ENCODE measurements around the gene ACSS3. TPM values are rescaled to one million over a fixed set of nuclear protein-coding genes. Genes with fewer than 3 reads are reported as not detected.

Gene ACSS3
- total RNA-seq, 4 donors from 2014 or later = 5.0 to 13.6 (median 7.8) TPM

DNA sequence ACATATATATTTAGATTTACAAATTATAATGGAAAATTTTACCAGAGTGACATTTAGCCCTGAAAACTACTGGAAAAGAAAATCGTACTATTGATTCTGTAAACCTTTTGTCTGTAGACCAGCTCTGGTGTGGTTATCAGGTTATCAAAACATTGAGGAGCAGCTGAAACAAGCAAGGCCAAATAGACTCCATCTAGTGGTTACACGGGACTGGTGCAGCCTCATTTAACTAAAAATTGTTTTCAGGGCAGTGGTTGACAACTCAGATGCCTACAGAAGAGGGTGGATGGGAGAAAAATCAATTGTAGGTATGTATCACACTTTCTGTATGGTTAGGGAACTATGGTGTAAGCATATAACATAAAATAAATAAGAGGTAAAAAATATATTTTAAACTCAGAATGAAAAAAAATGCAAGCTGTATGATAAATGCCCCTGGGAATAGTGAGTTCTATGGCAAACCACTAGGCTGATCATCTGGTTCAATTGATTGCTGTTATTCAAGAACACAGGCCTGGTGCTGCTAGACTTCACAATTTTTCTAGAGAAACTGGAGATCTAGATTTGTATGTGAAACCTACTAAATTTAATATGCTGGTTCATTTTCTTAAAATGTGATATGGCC, 51.2 kb downstream of the ACSS3 start:
- Histone ChIP-seq H3K4me1 (no peaks in the 10 kb centered on the region), H3K27me3 (no peaks in the 10 kb centered on the region), H3K9me3 (no peaks in the 10 kb centered on the region), H3K27ac (no peak overlapping the region), H3K36me3 (no peaks in the 10 kb centered on the region), H3K4me3 (no peak overlapping the region)
- ATAC-seq (peak in 1 of 2 donors; percentile 81), DNase-seq (peak in 1 of 2 donors; percentile 22)
- in situ Hi-C loops (cut with MboI; ENCODE audit: low sequenced_read_pairs in 4 of 4) = no loop called here
- no peak for TF ChIP-seq POLR2A (IDR thresholded peaks at IDR 0.05)
- TF ChIP-seq, protein P1, sequence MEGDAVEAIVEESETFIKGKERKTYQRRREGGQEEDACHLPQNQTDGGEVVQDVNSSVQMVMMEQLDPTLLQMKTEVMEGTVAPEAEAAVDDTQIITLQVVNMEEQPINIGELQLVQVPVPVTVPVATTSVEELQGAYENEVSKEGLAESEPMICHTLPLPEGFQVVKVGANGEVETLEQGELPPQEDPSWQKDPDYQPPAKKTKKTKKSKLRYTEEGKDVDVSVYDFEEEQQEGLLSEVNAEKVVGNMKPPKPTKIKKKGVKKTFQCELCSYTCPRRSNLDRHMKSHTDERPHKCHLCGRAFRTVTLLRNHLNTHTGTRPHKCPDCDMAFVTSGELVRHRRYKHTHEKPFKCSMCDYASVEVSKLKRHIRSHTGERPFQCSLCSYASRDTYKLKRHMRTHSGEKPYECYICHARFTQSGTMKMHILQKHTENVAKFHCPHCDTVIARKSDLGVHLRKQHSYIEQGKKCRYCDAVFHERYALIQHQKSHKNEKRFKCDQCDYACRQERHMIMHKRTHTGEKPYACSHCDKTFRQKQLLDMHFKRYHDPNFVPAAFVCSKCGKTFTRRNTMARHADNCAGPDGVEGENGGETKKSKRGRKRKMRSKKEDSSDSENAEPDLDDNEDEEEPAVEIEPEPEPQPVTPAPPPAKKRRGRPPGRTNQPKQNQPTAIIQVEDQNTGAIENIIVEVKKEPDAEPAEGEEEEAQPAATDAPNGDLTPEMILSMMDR (IDR thresholded peaks at IDR 0.05 in 4 of 5, conservative IDR thresholded peaks at IDR 0.05 in 1 of 5) = peak; percentile 45 to 75 (median 68)
- intact Hi-C loops (cut with DNase I; ENCODE audit: low total_unique reads) = loop anchor here (2.0 to 10.0 kb wide), 3 partner anchors 50 to 714 kb away; partner anchors contain the start of genes ACSS3 and LIN7A

DNA sequence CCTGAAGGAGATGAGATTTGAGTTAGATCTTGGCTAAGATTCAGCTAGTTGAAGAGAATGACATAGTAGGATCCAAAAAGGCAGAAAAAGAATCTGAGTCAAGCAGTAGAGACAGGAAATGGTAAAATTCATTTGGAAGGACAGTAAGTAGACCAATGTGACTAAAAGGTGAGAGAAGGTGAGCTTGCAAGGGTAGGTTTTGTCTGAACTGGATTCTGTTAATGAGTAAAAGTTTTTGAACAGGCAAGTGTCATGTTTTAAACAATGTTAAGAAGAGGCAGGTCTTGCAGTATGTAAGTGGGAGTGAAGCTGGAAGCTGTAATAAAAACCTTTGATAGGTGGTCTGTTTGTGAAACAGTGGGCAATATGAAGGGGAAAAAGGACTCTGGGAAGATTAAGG, 58.6 kb downstream of the ACSS3 start:
- in situ Hi-C loops (cut with MboI; ENCODE audit: low sequenced_read_pairs in 4 of 4) (no loop called here), intact Hi-C loops (cut with DNase I; ENCODE audit: low total_unique reads) (no loop called here)

DNA sequence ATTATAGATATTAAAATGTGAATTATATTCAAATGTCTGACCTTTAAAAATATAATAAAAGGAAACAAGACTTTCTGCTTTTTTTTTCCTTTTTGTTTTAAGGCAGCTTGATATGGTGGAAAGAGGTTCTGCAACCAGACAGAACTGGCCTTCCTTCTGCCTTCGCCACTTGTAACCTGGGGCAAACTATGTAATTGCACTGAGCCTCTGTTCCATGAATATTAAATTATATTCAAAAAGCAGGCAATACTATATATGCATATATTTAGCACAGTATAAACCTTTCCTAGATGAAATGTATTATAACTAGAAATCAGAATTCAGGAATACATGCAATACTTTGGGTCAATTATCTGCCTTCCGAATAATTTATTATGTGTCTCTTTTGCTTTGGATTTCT, 59.9 kb downstream of the ACSS3 start:
- no peaks in the 10 kb centered on the region for H3K27me3 ChIP-seq
- in situ Hi-C loops (cut with MboI; ENCODE audit: low sequenced_read_pairs in 4 of 4) (no loop called here), intact Hi-C loops (cut with DNase I; ENCODE audit: low total_unique reads) (no loop called here)
- DNase-seq (no peak), ATAC-seq (no peak)
- peaks cover 0 to 6% of the 10 kb centered on the region in 2 donors for H3K36me3 ChIP-seq
- TF ChIP-seq POLR2A (IDR thresholded peaks at IDR 0.05) = no peak
- TF ChIP-seq, protein P1 (IDR thresholded peaks at IDR 0.05 in 4 of 5, conservative IDR thresholded peaks at IDR 0.05 in 1 of 5) = no peak
- H3K4me3 ChIP-seq = no peak overlapping the region
- H3K9me3 ChIP-seq = no peaks in the 10 kb centered on the region
- no peak overlapping the region for H3K27ac ChIP-seq
- H3K4me1 ChIP-seq = no peaks in the 10 kb centered on the region

More for the DNA sequence above, 58.6 kb downstream of the ACSS3 start:
- no peak for DNase-seq
- no peaks in the 10 kb centered on the region for H3K9me3 ChIP-seq
- no peaks in the 10 kb centered on the region for H3K27me3 ChIP-seq
- TF ChIP-seq, protein P1 (IDR thresholded peaks at IDR 0.05 in 4 of 5, conservative IDR thresholded peaks at IDR 0.05 in 1 of 5) = no peak
- no peak for TF ChIP-seq POLR2A (IDR thresholded peaks at IDR 0.05)
- no peak overlapping the region for H3K27ac ChIP-seq
- no peak for ATAC-seq
- no peaks in the 10 kb centered on the region for H3K4me1 ChIP-seq
- peaks cover 0 to 6% of the 10 kb centered on the region in 2 donors for H3K36me3 ChIP-seq
- no peak overlapping the region for H3K4me3 ChIP-seq

DNA sequence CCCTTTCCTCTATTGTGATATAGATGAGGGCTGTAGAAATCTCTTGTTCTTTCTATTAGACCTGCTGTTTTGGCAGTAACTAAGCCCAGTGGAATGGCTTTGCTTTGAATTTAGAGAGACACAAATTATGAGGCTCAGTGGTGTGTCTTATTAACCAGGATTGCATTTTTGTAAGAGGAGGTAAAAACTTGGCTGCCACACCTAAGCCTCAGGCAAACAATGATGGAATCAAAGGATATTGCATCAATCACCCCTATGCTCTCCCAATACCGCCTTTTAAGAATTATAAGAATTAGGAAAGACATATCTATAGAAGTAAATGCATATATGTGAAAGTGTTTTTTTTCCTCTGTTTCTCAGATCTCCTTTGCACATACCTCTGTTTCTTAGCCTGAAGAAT, 63.3 kb downstream of the ACSS3 start:
- Histone ChIP-seq H3K4me3 (no peak overlapping the region), H3K4me1 (no peaks in the 10 kb centered on the region), H3K36me3 (peaks cover 0 to 6% of the 10 kb centered on the region in 2 donors), H3K9me3 (no peaks in the 10 kb centered on the region), H3K27me3 (no peaks in the 10 kb centered on the region), H3K27ac (no peak overlapping the region)
- no peak for TF ChIP-seq POLR2A (IDR thresholded peaks at IDR 0.05)
- TF ChIP-seq, protein P1 (IDR thresholded peaks at IDR 0.05 in 4 of 5, conservative IDR thresholded peaks at IDR 0.05 in 1 of 5) = no peak
- in situ Hi-C loops (cut with MboI; ENCODE audit: low sequenced_read_pairs in 4 of 4) (no loop called here), intact Hi-C loops (cut with DNase I; ENCODE audit: low total_unique reads) (no loop called here)
- ATAC-seq (no peak), DNase-seq (no peak)
